Embryonic facial prominence (tissue), 1 donor: ENCODE data around the gene PHACTR3.

ENCODE experiments used
- DNase-seq: peaks from one replicate; pipeline ENCODE4 v3.0.0-alpha.2; 2016; ENCODE audit errors: extremely low spot score

PHACTR3 gene

DNA sequence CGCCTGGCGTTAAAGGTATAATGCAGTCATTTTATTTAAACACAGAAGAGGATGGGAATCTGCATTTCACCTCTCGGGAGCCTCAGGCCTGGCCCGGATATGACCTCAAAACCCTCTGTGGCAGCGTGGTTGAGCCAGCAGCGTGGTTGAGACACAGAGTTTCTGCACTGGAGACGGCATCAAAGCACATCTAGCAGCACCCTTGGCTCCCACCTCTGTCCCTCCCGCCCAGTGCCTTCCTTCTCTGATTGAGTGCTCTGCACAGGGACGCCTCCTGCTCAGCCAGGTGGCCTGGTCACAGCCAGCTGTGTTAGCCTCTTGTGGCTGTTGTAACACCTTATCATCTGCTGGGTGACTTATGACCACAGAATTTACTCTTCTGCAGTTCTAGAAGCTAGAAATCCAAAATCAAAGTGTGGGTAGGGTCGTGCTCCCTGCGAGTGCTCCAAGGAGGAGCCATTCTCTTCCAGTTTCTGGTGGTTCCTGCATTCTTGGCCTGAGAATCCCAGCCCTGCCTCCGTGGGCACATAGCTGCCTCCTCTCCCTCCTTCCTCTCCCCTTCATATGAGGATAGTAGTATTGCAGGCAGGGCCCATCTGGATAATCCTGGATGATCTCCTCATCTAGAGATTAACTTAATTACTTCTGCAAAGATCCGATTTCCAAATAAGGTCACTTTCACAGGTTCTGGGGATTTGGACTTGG lies 172.4 kb downstream of the PHACTR3 start:
- no peak for DNase-seq

- no peak for DNase-seq
These were observed 173.0 kb downstream of the PHACTR3 start for GRCh38 chr20:59777331-59777725.

DNA sequence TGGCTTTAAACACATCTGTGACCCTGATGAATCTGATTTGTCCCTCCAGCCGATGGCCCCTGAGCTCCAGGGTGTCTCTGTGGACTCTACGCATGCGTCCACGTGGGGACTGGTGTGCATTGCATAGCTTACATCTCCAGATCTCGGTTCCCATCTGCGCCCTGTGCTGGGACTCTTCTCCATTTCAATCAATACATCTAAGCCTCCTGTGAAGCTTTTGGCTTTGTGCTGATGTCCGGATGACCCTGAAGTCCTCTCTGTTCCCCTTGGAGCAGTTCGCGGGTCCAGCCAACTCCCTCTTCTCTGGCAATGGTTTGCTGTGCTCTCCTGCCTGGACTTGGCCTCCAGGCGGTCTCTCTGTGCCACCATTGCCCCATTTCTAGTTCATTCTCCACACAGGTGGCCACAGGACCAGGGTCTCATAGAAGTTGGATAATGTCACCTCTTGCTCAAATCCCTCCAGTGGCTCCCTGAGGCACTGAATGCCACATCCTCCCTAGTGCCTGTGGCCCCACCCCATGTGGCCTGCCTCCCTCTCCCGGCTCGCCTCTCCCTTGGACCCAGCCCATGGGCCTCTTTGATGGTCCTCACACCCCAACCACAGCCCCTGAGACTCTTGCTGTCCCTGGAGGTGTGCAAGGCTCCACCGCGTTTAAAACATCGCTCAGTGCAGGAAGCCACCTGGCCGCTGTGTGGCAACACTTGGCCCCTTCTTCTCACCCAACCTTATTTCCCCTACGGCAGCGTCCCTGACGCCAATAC lies 173.7 kb downstream of the PHACTR3 start:
- no peak for DNase-seq

GRCh38 chr20:59778615-59779200 lies 174.4 kb downstream of the PHACTR3 start:
- DNase-seq = no peak

- no peak for DNase-seq
These were observed 175.5 kb downstream of the PHACTR3 start for GRCh38 chr20:59779656-59780380.

DNA sequence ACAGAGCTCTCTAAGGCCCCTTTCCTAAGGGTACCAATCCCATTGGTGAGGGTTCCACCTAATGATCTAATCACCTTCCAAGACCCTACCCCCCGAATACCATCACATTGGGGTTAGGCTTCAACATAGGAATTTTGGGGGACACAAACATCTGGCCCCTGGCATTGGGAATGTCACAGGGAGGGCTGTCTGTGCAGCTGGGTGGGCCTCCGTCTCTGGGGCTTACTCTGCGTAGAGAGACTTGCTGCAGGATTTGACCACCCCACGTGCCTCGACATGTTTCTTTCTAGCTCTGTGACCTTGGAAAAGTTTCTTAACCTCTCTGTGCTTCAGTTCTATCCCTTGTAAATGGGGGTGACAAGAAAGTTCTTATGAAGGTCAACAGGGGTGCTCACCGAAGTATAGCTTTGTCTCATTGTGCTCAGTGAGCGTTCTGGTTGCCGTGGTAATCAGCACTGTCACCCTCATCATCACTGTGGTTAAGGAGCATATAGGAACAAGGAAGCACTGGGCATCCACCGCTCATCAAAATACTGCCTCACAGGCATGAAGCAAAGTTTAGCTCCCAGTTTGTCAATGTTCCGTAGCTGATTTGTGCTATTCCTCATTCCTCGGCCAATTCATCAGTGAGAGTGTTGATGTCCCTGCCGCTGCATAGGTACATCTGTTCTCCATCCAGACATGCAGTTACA lies 176.3 kb downstream of the PHACTR3 start:
- DNase-seq = no peak

DNA sequence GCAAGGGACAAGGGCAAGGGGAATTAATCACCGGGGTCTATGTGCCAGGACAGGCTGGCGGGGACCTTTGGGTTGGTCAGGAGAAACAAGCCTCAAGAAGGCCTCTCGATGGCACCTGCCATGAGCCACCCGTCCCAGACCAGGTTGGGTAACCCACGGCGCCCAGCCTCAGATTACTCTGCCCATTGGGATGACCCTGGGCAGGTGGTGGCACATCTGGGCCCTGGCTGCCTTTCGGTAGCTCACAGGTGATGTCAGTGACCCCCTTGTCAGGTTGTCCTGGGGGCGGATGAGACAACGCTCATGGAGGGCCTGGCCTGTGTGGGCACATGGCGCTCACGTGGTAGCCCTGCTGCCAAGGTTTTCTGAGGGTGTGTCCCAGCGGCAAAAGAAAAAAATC lies 176.9 kb downstream of the PHACTR3 start:
- no peak for DNase-seq

- no peak for DNase-seq
These were observed 178.8 kb downstream of the PHACTR3 start for GRCh38 chr20:59782986-59783640.

DNA sequence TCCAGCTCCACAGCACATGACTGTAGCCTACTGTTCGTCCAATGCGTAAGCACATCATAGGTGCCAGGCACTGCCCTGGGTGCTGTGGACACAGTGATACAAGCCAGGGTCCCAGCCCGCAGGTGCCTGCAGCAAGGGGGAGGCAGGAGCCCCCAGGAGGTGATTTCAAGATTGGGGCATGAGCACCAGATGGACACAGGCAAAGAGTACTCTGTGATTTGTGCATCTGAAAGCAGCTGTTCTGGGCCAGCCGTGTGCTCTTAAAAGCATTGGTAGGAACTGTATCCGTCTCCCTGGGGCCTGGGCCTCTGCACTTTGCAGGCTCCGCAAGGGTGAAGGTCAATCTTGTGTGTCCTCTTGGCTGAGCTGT lies 179.3 kb downstream of the PHACTR3 start:
- no peak for DNase-seq

DNA sequence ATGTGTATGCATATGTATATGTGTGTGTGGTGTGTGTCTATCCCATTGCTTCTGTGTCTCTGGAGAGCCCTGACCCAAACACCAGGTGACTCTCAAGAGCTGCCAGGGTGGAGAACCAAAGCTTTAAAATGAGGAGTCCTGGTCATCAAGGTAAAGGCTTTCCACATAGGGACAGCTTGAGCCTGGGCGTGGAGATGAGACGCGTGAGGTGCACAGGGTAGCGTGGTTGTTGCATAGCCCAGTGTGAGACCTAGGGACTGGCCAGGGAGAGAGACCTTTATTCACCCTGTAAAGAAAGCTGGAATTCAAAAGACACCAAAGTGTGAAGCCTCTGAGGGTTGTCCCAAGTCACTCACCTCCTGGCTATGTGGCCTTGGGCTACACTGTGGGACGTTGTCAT lies 180.0 kb downstream of the PHACTR3 start:
- DNase-seq = no peak

DNA sequence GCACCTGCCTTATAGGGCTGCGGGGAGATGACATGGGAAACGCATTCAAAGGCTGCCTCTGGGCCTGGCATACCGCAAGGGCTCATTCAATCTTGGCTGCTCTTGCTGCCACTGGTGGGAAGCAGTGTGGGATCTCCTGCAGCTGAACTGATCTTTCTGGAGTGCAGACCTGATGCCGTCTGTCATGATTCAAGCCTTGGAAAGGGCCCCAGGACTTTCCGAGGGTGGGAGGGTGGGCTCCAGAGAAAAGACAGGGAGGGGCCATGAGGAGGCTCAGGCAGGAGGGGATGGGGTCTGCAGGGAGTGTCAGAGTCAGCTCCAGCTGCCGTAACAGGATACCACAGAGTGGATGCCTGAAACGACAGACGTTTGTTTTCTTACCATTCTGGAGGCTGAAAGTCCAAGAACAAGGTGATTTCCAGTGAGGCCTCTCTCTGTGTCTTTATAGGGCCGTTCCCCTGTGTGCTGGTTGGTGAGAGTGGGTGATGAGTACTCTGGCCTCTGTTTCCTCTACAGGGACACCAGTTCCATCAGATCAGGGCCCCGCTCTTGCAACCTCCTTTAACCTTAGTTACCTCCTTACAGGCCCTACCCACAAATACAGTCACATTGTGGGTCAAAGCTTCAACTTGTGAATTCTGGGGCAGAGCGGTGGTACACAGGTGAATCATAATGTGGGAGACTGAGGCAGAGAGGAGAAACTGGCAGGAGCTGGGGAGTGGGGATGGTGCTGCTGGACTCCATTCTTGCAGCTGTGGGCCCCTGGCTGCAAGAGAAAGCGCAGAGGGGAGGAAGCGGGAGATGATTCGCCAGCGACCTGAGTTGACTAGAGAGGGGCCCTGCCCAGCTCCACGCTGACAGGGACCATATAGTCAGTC lies 180.7 kb downstream of the PHACTR3 start:
- DNase-seq = no peak

- DNase-seq = no peak
These were observed 181.3 kb downstream of the PHACTR3 start for GRCh38 chr20:59785669-59785959.

DNA sequence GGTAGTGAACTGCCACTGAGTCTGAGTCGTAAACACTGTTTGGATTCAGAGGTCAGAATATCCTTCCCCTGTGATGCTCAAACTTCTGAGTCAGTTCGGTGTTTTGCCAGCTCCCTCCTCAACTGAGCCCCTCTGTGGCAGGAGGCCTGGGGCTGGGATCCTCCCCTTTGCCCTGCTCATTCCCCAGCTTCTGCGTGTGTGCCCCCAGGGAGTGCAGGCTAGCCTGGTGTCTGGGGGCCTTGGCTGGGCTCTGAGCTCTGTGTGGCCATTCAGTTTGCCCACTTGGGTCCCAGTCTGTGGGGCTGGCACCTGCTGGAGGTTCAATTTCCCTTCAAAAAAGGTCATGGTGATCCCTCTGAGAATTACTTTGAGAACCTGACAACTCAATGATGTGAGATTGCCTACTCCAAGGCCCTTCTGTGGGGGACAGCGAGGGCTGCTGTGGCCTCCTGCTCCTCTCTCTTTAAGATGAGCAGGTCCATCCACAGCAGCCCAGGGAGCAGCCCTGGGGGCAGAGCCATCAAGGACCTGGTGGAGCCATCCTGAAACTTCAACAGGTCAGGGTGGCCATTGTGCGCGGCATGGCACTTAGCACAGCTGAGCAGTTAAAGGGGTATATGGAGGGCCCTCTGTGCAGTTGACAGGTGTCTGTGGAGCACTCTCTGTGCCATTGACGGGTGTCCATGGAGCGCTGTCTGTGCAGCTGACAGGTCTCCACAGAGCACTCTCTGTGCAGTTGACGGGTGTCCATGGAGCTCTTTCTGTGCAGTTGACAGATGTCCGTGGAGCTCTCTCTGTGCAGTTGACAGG lies 181.9 kb downstream of the PHACTR3 start:
- no peak for DNase-seq

DNA sequence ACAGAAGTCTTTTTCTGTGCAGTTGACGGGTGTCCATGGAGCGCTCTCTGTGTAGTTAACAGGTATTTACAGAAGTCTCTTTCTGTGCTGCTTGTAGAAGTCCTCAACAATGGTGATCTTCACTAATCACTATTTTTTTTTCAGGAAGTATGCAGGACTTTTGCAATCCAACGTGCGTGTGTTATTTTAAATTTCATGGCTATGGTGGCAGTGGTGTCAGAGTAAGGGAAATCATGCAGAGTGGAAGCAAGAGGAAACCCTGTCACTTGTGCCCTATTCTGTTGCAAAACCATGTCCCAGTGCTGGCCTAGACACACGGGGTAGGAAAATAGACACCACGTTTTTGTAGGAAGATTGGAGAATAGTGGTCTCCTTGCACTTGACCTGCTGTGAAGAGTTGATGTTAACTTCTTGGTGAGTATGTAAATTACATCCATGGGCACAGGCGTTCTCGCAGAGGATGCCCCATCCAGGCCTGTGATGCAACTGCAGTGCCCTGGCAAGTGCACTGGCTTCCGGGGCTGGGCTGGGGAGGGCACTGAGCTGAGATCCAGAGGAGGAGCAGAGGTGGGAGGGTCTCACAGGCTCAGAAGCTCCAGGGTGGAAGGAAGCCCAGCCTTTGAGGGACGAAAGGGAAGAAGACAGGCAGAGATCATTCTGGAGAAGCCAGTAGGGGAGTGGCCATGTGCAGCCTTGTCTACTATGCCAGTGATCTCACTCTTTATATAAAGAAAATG lies 182.6 kb downstream of the PHACTR3 start:
- DNase-seq = no peak

DNA sequence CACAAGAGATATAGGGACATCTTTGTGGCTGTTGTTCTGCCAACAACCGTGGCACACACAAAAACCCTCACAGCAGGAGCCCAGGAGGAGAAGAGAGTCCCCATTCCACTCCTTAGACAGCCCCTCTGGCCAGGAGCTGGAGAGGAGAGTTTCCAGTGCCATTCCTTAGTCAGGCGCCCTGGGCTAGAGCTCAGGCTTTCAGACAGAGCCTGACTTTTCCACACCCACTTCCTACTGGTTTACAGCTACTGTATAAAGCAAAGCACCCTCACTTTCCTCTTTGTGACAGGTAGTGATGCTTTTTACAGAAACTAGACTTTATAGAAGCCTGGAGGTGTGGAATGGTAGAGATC lies 183.2 kb downstream of the PHACTR3 start:
- no peak for DNase-seq

- DNase-seq = no peak
These were observed 183.9 kb downstream of the PHACTR3 start for GRCh38 chr20:59788196-59788735.

DNA sequence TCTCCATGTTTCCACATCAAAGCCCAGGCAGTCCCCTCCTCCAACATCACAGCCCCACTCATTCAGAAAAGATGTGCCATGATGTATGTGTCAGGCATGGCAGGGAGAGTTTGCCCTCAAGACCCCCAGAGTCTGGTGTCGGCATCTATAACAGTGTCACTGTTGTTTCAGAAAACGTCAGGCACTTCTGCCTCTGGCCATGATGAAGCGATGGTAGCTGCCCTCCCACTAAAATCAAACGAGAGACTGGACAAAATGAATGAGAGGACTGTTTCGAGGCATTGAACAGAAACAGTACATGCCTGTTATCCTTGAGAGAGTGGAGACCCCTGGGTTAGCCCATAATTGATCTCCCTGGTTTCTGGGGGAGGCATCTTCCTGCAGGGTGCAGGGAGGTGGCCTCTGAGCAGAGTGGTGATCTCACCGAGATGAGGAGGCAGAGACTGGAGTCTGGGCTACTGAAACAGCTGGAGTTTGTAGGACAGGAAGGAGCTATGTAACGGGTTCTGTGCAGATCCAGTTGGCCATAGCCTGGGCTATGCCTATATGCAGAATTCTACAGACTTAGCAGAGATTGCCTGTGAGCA lies 184.6 kb downstream of the PHACTR3 start:
- no peak for DNase-seq

- DNase-seq = no peak
These were observed 185.3 kb downstream of the PHACTR3 start for GRCh38 chr20:59789686-59790085.
